ENCODE results near the gene APLNR.

- no peak for TF ChIP-seq EP300 (IDR thresholded peaks at IDR 0.05; ENCODE audit: borderline replicate concordance)
- no peak for TF ChIP-seq FOXM1 (IDR thresholded peaks at IDR 0.05; ENCODE audit: borderline replicate concordance, low read depth)
- TF ChIP-seq MAX (IDR thresholded peaks at IDR 0.05), result no peak
- no peak for TF ChIP-seq RAD21 (IDR thresholded peaks at IDR 0.05; ENCODE audit: low read depth)
- TF ChIP-seq TAF1 (IDR thresholded peaks at IDR 0.05; ENCODE audit: low read depth), result no peak
- no peak for TF ChIP-seq REST (IDR thresholded peaks at IDR 0.05; ENCODE audit: low read depth)
- no peak for TF ChIP-seq USF1 (IDR thresholded peaks at IDR 0.05)
- no peak for TF ChIP-seq YY1 (IDR thresholded peaks at IDR 0.05; ENCODE audit: low read depth)
- TF ChIP-seq CEBPB (IDR thresholded peaks at IDR 0.05), result no peak
- TF ChIP-seq NFIC (IDR thresholded peaks at IDR 0.05), result no peak
- TF ChIP-seq TCF12 (IDR thresholded peaks at IDR 0.05; ENCODE audit: low read depth), result no peak
Observed at GRCh38 chr11:57213342-57214097, 23.5 kb downstream of the APLNR start.

Data from Ishikawa (cell line).